OCI-LY7 (cell line): Measurements from ENCODE around the gene TIGD7. TPM values are rescaled to one million over a fixed set of nuclear protein-coding genes. Genes with fewer than 3 reads are reported as not detected.

Experiments
- BruUV-seq: library from RNA; stranded (reverse); fragments of 400-500 nt; replicated peaks from 2 replicates; lab custom pipeline; 2021; lab: Mats Ljungman, UMichigan
- CTCF ChIA-PET: fragments of 300-600 bp; sonication (Branson Sonifier 250); formaldehyde crosslinking; loops from one replicate; lab custom pipeline; 2022; ENCODE audit warnings: antibody characterized with exemption; ENCODE audit not compliant: unreplicated experiment; lab: Charles Lee
- POLR2A ChIA-PET: fragments of 300-600 bp; sonication (Branson Sonifier 250); formaldehyde crosslinking; loops from one replicate; lab custom pipeline; 2022; ENCODE audit warnings: antibody characterized with exemption; lab: Charles Lee
- DNase-seq: peaks from one replicate; pipeline ENCODE4 v3.0.0-alpha.2; 2015; ENCODE audit warnings: low spot score
- H2AFZ ChIP-seq: fragments of 200-600 bp; sonication (generic), shearing (Covaris generic); 2 replicates; pipeline ENCODE4 v1.6.1; 2014; ENCODE audit warnings: mild to moderate bottlenecking, antibody characterized with exemption, low read length, moderate library complexity
- H3K27ac ChIP-seq: fragments of 200-600 bp; sonication (generic); 2 replicates; pipeline ENCODE4 v1.5.1; 2014; ENCODE audit warnings: mixed run types, low read depth, mild to moderate bottlenecking, moderate library complexity, low read length, inconsistent platforms; ENCODE audit not compliant: poor library complexity, severe bottlenecking
- H3K36me3 ChIP-seq: fragments of 200-600 bp; sonication (generic); 2 replicates; pipeline ENCODE4 v1.6.1; 2014; ENCODE audit warnings: mild to moderate bottlenecking, antibody characterized with exemption, low read length, moderate library complexity, mixed read lengths; ENCODE audit not compliant: insufficient read depth
- H3K4me1 ChIP-seq: fragments of 200-600 bp; sonication (generic); 2 replicates; pipeline ENCODE4 v1.5.1; 2014; ENCODE audit warnings: mild to moderate bottlenecking, low read length; ENCODE audit not compliant: insufficient read depth, poor library complexity, severe bottlenecking
- H3K4me2 ChIP-seq: fragments of 200-600 bp; sonication (generic); 2 replicates; pipeline ENCODE4 v1.6.1; 2014; ENCODE audit warnings: mild to moderate bottlenecking, low read length
- H3K4me3 ChIP-seq: fragments of 200-600 bp; sonication (generic); 2 replicates; pipeline ENCODE4 v1.5.1; 2014; ENCODE audit warnings: mild to moderate bottlenecking, low read depth, low read length; ENCODE audit not compliant: poor library complexity, severe bottlenecking
- H3K79me2 ChIP-seq: fragments of 200-600 bp; sonication (generic); 2 replicates; pipeline ENCODE4 v1.6.1; 2016; ENCODE audit warnings: low read depth, mild to moderate bottlenecking, low read length, moderate library complexity, mixed read lengths; ENCODE audit not compliant: insufficient read depth
- H3K9me2 ChIP-seq: fragments of 200-600 bp; sonication (generic); 2 replicates; pipeline ENCODE4 v1.6.1; 2016; ENCODE audit warnings: mild to moderate bottlenecking, low read length, mixed read lengths; ENCODE audit not compliant: insufficient read depth
- H3K9me3 ChIP-seq: fragments of 200-600 bp; sonication (generic); 2 replicates; pipeline ENCODE4 v1.6.1; 2014; ENCODE audit warnings: mild to moderate bottlenecking, mixed run types, low read length, mixed read lengths
- H4K20me1 ChIP-seq: fragments of 200-600 bp; sonication (generic); 2 replicates; pipeline ENCODE4 v1.6.1; 2014; ENCODE audit warnings: mild to moderate bottlenecking, antibody characterized with exemption, low read length, moderate library complexity, mixed read lengths; ENCODE audit not compliant: insufficient read depth
- EZH2phosphoT487 ChIP-seq: fragments of 200-600 bp; sonication (generic); IDR thresholded peaks from 2 replicates; pipeline ENCODE4 v1.6.1; 2018; ENCODE audit warnings: low read depth, borderline replicate concordance, mild to moderate bottlenecking, mixed run types, antibody characterized with exemption, low read length, moderate library complexity, mixed read lengths
- intact Hi-C: fragments of 100-400 bp; cut with micrococcal nuclease; formaldehyde crosslinking; loops from one replicate; pipeline ENCODE4 v1.10.0; 2022; ENCODE audit not compliant: unreplicated experiment
- total RNA-seq, 2 experiments: library from RNA; depleted of rRNA in 1 of 2; stranded (reverse); fragments of >200 nt in 1 of 2; shearing (Covaris generic) in 1 of 2; gene quantifications; 2 replicates each; pipeline ENCODE4 v1.2.3, GENCODE V29; 2014 to 2022
- TF ChIP-seq, protein P1 (sequence below): fragments of 200-600 bp; sonication (generic); conservative IDR thresholded peaks from 2 replicates; pipeline ENCODE4 v1.5.1; 2014; ENCODE audit warnings: mild to moderate bottlenecking, antibody characterized with exemption, low read length, moderate library complexity, mixed read lengths

The TIGD7 gene
- total RNA-seq, 2 experiments from 2014 or later, result 0.03 to 5.1 TPM

DNA sequence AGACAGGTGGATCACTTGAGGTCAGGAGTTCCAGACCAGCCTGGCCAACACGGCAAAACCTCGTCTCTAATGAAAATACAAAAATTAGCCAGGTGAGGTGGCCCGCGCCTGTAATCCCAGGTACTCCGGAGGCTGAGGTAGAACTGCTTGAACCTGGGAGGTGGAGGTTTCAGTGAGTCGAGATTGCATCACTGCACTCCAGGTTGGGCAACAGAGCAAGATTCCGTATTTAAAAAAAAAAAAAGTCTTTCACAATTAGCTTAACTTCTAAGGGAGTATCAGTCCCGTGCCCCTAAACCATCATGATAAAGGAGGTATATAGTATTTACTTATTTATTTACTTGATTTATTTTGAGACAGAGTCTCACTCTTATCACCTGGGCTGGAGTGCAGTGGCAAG is 45.4 kb downstream of the TIGD7 start:
- BruUV-seq, result no TSS peak
- intact Hi-C loops, result loop anchor here (10.0 kb wide), 1 partner anchor 105 kb away; no protein-coding TSS in a partner anchor
- CTCF ChIA-PET, result no interaction called here

DNA sequence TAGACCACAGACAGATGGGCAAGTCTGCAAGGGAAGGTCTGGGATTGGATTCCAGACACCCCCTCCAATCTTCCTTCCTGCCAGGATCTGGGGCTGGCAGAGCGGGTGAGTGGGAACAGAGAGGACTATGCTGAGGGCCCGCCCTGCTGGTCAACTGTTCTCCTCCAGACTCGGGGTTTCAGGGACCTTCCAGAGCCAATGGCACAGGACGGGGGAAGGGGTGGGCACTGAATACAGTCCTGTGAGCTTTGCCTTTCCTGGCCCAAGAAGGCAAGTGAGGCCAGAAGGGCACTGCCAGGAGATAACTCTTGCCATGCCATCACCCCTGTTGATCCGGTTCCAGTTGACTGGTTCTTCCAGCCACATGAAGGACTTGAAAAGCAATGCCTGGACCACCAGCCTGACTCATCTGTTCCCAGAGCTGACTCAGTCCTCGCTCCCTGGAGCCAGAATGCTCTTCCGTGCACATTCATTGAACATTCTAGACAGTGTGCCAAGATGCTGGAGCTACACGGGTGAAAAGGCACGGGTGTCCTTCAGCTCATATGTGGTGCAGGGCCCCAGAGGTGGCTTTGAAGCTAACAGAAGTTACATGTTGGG is 48.3 kb downstream of the TIGD7 start:
- no peak overlapping the region for H3K4me3 ChIP-seq
- no TSS peak for BruUV-seq
- intact Hi-C loops, result no loop called here
- TF ChIP-seq, protein P1, sequence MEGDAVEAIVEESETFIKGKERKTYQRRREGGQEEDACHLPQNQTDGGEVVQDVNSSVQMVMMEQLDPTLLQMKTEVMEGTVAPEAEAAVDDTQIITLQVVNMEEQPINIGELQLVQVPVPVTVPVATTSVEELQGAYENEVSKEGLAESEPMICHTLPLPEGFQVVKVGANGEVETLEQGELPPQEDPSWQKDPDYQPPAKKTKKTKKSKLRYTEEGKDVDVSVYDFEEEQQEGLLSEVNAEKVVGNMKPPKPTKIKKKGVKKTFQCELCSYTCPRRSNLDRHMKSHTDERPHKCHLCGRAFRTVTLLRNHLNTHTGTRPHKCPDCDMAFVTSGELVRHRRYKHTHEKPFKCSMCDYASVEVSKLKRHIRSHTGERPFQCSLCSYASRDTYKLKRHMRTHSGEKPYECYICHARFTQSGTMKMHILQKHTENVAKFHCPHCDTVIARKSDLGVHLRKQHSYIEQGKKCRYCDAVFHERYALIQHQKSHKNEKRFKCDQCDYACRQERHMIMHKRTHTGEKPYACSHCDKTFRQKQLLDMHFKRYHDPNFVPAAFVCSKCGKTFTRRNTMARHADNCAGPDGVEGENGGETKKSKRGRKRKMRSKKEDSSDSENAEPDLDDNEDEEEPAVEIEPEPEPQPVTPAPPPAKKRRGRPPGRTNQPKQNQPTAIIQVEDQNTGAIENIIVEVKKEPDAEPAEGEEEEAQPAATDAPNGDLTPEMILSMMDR, result no peak
- no peak for TF ChIP-seq EZH2phosphoT487
- H4K20me1 ChIP-seq, result no peaks in the 10 kb centered on the region
- peaks cover 7% of the 10 kb centered on the region for H3K4me1 ChIP-seq
- no peaks in the 10 kb centered on the region for H3K9me2 ChIP-seq
- CTCF ChIA-PET, result no interaction called here
- no peak for DNase-seq
- no peak overlapping the region for H3K27ac ChIP-seq
- H2AFZ ChIP-seq, result no peak overlapping the region
- H3K79me2 ChIP-seq, result no peaks in the 10 kb centered on the region
- no peak overlapping the region for H3K4me2 ChIP-seq
- H3K9me3 ChIP-seq, result no peaks in the 10 kb centered on the region
- POLR2A ChIA-PET, result no interaction called here
- H3K36me3 ChIP-seq, result no peaks in the 10 kb centered on the region

More for the DNA sequence above, 45.4 kb downstream of the TIGD7 start:
- H2AFZ ChIP-seq, result no peak overlapping the region
- POLR2A ChIA-PET, result no interaction called here
- no peak overlapping the region for H3K4me3 ChIP-seq
- H3K9me2 ChIP-seq, result no peaks in the 10 kb centered on the region
- DNase-seq, result no peak
- no peaks in the 10 kb centered on the region for H3K79me2 ChIP-seq
- no peaks in the 10 kb centered on the region for H3K36me3 ChIP-seq
- TF ChIP-seq, protein P1, result no peak
- TF ChIP-seq EZH2phosphoT487, result no peak
- no peaks in the 10 kb centered on the region for H4K20me1 ChIP-seq
- H3K27ac ChIP-seq, result no peak overlapping the region
- no peak overlapping the region for H3K4me2 ChIP-seq
- no peaks in the 10 kb centered on the region for H3K9me3 ChIP-seq
- H3K4me1 ChIP-seq, result peaks cover 19% of the 10 kb centered on the region

DNA sequence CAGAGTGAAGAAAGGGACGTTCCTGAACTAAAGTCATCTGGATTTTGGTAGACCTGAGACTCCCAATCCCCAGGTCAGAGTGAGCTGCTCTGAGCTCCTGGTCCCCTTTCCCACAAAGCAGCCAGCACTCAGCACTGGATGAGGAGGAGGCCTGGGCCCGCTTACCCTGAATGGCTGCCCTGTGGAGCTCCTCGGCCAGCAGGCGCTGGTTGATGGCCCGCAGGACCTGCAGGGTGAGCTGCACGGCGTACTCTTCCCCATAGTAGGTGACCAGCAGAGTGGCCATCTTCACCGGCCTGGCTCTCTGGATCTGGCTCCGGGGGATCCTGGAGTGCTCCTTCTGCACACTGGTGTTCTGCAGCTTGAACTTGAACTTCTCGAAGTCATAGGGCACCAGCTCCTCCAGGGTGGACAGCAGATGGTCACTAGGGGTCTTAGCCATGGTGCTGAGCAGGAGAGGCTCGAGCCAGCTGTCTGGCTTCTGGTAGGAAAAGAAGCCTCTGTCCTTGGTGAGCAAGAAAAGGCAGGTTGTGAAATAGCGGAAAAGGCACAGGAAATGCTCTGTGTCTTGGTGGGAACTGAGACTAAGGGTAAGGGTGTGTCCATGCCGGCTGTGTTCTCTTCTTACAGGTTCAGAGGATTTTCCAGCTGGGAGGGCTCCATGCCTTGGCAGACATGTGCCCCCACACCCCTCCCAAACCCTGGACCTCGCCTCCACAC is 48.9 kb downstream of the TIGD7 start, which contains the start of gene MEFV:
Gene MEFV (minus strand): TSS at position 488 of the 720 bp plus-strand sequence. CDS start 46 bp downstream, at position 442.
- Histone ChIP-seq H2AFZ (no peak within 1 kb of the TSS), H3K4me3 (no peak within 1 kb of the TSS), H3K36me3 (no peaks in the 10 kb centered on the region), H3K79me2 (no peaks in the 10 kb centered on the region), H3K27ac (no peak within 1 kb of the TSS), H3K9me3 (no peaks in the 10 kb centered on the region), H3K9me2 (no peaks in the 10 kb centered on the region), H3K4me2 (no peak within 1 kb of the TSS), H3K4me1 (peaks cover 7% of the 10 kb centered on the region), H4K20me1 (no peaks in the 10 kb centered on the region)
- no peak for DNase-seq
- CTCF ChIA-PET, result interaction anchor here (0.6 kb wide), 1 partner anchor 32 kb away, joined by 3 read pairs; no protein-coding TSS in a partner anchor
- POLR2A ChIA-PET, result no interaction called here
- intact Hi-C loops, result no loop called here
- BruUV-seq, result no TSS peak
- TF ChIP-seq, protein P1, result no peak
- TF ChIP-seq EZH2phosphoT487, result no peak
